ENCODE data around the gene L3MBTL4. TPM values are rescaled to one million over a fixed set of nuclear protein-coding genes. Genes with fewer than 3 reads are reported as not detected.

L3MBTL4 gene
- total RNA-seq, 1 experiment from 2014 or later: not detected

DNA sequence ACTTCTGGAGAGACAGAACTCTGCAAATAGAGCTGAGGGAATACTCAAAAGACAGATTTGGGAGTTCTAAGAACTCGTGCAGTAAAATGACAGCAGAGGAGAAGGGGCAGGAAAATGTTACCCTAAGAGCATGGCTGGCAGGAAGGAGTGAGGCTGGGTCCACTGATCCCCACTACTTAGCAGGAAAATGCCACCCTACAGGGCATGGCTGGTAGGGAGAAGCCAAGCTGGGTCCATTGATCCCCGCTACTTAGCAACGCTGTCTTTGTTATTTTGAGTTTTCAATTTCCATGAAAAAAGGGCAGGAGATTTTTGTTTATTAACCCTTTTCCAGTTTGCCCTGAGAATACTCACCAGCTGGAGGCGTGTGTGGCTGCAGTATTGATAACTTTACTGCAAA, 419.1 kb downstream of the L3MBTL4 start:
- Histone ChIP-seq H3K9me3 (ENCODE audit: control insufficient read depth in 1 of 2, insufficient read depth in 1 of 2, low read depth in 1 of 2, low read length in 2 of 2) (peaks cover 10 to 37% of the 10 kb centered on the region in 2 experiments; a peak in 2 of 4 replicates), H3K27me3 (ENCODE audit: insufficient read depth, low read length) (no peaks in the 10 kb centered on the region), H4K20me1 (ENCODE audit: insufficient read depth) (no peaks in the 10 kb centered on the region), H3K79me2 (ENCODE audit: insufficient read depth, low read length) (no peaks in the 10 kb centered on the region), H2AFZ (ENCODE audit: low read depth, low read length, poor library complexity, severe bottlenecking) (no peak overlapping the region), H3K9ac (ENCODE audit: low read length) (no peak overlapping the region), H3K4me1 (ENCODE audit: control insufficient read depth in 1 of 2, insufficient read depth in 2 of 2, low read length in 2 of 2) (no peaks in the 10 kb centered on the region), H3K4me3 (replicated peaks in 1 of 2; ENCODE audit: low read depth in 1 of 2, low read length in 2 of 2) (no peak overlapping the region), H3K9me2 (ENCODE audit: insufficient read depth) (no peaks in the 10 kb centered on the region), H3K4me2 (ENCODE audit: low read length) (no peak overlapping the region), H3K27ac (ENCODE audit: low read depth, low read length) (no peak overlapping the region), H3K36me3 (ENCODE audit: control insufficient read depth in 1 of 2, insufficient read depth in 2 of 2, low read length in 2 of 2) (no peaks in the 10 kb centered on the region)
- ChIA-PET POLR2A (no interaction called here), CTCF (no interaction called here), RAD21 (ENCODE audit: low non-redundant PET in 1 of 2, low total read pairs in 2 of 2, uncharacterized antibody in 2 of 2, unreplicated experiment in 2 of 2) (no interaction called here)
- ATAC-seq (no peak), DNase-seq (ENCODE audit: low read depth, low spot score) (no peak)
- BruUV-seq (replicated peaks): no TSS peak
- no peak for TF ChIP-seq JUND (IDR thresholded peaks at IDR 0.05)
- no peak for TF ChIP-seq ELF1 (IDR thresholded peaks at IDR 0.05; ENCODE audit: borderline replicate concordance, low read depth)
- no peak for TF ChIP-seq CEBPB (IDR thresholded peaks at IDR 0.05; ENCODE audit: low read depth)
- TF ChIP-seq, protein P1, sequence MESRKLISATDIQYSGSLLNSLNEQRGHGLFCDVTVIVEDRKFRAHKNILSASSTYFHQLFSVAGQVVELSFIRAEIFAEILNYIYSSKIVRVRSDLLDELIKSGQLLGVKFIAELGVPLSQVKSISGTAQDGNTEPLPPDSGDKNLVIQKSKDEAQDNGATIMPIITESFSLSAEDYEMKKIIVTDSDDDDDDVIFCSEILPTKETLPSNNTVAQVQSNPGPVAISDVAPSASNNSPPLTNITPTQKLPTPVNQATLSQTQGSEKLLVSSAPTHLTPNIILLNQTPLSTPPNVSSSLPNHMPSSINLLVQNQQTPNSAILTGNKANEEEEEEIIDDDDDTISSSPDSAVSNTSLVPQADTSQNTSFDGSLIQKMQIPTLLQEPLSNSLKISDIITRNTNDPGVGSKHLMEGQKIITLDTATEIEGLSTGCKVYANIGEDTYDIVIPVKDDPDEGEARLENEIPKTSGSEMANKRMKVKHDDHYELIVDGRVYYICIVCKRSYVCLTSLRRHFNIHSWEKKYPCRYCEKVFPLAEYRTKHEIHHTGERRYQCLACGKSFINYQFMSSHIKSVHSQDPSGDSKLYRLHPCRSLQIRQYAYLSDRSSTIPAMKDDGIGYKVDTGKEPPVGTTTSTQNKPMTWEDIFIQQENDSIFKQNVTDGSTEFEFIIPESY (IDR thresholded peaks at IDR 0.05; ENCODE audit: extremely low read depth, insufficient replicate concordance, low read length): no peak
- no peak for TF ChIP-seq TCF7L2 (IDR thresholded peaks at IDR 0.05; ENCODE audit: borderline replicate concordance, extremely low read depth, insufficient read depth, insufficient read length)
- intact Hi-C loops (cut with micrococcal nuclease): no loop called here

GRCh38 chr18:5993938-5994337, 420.8 kb downstream of the L3MBTL4 start:
- DNase-seq (ENCODE audit: low read depth, low spot score) (no peak), ATAC-seq (no peak)
- Histone ChIP-seq H3K79me2 (ENCODE audit: insufficient read depth, low read length) (no peaks in the 10 kb centered on the region), H3K4me1 (ENCODE audit: control insufficient read depth in 1 of 2, insufficient read depth in 2 of 2, low read length in 2 of 2) (no peaks in the 10 kb centered on the region), H3K9me2 (ENCODE audit: insufficient read depth) (no peaks in the 10 kb centered on the region), H3K4me3 (replicated peaks in 1 of 2; ENCODE audit: low read depth in 1 of 2, low read length in 2 of 2) (no peak overlapping the region), H3K9me3 (ENCODE audit: control insufficient read depth in 1 of 2, insufficient read depth in 1 of 2, low read depth in 1 of 2, low read length in 2 of 2) (peaks cover 10 to 38% of the 10 kb centered on the region in 2 experiments; a peak in 2 of 4 replicates), H4K20me1 (ENCODE audit: insufficient read depth) (no peaks in the 10 kb centered on the region), H3K27me3 (ENCODE audit: insufficient read depth, low read length) (no peaks in the 10 kb centered on the region), H2AFZ (ENCODE audit: low read depth, low read length, poor library complexity, severe bottlenecking) (no peak overlapping the region), H3K27ac (ENCODE audit: low read depth, low read length) (no peak overlapping the region), H3K4me2 (ENCODE audit: low read length) (no peak overlapping the region), H3K36me3 (ENCODE audit: control insufficient read depth in 1 of 2, insufficient read depth in 2 of 2, low read length in 2 of 2) (no peaks in the 10 kb centered on the region), H3K9ac (ENCODE audit: low read length) (no peak overlapping the region)
- no TSS peak for BruUV-seq (replicated peaks)
- POLR2A ChIA-PET: no interaction called here
- intact Hi-C loops (cut with micrococcal nuclease): no loop called here
- TF ChIP-seq FOSL1 (IDR thresholded peaks at IDR 0.05; ENCODE audit: low read depth) (no peak), ELF1 (IDR thresholded peaks at IDR 0.05; ENCODE audit: borderline replicate concordance, low read depth) (no peak), ZNF274 (IDR thresholded peaks at IDR 0.05; ENCODE audit: low read depth, low read length) (no peak)
- TF ChIP-seq, protein P1 (IDR thresholded peaks at IDR 0.05; ENCODE audit: extremely low read depth, insufficient replicate concordance, low read length): no peak
- TF ChIP-seq, protein P2, sequence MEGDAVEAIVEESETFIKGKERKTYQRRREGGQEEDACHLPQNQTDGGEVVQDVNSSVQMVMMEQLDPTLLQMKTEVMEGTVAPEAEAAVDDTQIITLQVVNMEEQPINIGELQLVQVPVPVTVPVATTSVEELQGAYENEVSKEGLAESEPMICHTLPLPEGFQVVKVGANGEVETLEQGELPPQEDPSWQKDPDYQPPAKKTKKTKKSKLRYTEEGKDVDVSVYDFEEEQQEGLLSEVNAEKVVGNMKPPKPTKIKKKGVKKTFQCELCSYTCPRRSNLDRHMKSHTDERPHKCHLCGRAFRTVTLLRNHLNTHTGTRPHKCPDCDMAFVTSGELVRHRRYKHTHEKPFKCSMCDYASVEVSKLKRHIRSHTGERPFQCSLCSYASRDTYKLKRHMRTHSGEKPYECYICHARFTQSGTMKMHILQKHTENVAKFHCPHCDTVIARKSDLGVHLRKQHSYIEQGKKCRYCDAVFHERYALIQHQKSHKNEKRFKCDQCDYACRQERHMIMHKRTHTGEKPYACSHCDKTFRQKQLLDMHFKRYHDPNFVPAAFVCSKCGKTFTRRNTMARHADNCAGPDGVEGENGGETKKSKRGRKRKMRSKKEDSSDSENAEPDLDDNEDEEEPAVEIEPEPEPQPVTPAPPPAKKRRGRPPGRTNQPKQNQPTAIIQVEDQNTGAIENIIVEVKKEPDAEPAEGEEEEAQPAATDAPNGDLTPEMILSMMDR (IDR thresholded peaks at IDR 0.05 in 2 of 3, conservative IDR thresholded peaks at IDR 0.05 in 1 of 3; ENCODE audit: borderline replicate concordance in 1 of 3, insufficient read depth in 1 of 3, low read depth in 2 of 3, low read length in 2 of 3): no peak
- RAD21 ChIA-PET (ENCODE audit: low non-redundant PET in 1 of 2, low total read pairs in 2 of 2, uncharacterized antibody in 2 of 2, unreplicated experiment in 2 of 2): no interaction called here
- CTCF ChIA-PET: no interaction called here
